ENCODE results near the gene ANKS1A. TPM values are rescaled to one million over a fixed set of nuclear protein-coding genes. Genes with fewer than 3 reads are reported as not detected.

The ANKS1A gene
- polyA plus RNA-seq, 2 of the 4 experiments (the other 2 are of a cell fraction): 3.6 to 5.9 TPM

DNA sequence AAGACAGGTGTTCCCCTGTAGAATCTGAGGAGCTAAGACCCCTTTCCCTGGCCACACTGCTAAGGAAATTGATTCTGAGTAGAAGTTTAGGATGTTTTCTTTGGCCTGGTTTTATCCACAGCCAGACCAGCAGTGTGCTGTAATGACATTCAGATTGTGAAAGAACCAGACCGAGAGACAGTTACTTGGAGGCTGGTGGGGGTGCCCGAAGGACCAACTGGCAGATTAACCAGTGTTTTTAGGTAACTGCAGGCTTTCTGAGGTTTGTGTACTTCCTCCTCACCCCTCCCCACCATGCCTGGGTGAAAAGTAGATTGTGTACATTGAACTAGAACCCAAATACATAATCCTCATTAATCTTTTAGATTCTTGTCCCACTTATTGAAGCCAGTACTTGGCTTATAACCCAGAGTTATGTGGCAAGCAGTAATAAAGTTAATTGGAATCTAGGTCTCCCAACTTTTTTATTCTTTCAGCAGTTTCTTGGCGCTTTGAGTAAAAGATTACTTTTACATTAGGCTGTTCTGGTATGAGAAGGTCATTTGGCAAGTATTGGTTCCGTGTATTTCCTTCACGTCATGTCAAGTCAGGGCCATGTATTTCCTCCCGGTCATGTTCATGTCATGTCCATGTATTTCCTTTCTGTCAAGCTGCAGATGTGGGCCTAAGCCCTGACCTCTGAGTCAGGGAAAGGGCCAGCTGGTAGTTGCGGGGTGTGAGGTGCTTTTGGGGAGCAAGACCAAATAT is 158.4 kb downstream of the ANKS1A start (continued):
- TF ChIP-seq, protein P1, sequence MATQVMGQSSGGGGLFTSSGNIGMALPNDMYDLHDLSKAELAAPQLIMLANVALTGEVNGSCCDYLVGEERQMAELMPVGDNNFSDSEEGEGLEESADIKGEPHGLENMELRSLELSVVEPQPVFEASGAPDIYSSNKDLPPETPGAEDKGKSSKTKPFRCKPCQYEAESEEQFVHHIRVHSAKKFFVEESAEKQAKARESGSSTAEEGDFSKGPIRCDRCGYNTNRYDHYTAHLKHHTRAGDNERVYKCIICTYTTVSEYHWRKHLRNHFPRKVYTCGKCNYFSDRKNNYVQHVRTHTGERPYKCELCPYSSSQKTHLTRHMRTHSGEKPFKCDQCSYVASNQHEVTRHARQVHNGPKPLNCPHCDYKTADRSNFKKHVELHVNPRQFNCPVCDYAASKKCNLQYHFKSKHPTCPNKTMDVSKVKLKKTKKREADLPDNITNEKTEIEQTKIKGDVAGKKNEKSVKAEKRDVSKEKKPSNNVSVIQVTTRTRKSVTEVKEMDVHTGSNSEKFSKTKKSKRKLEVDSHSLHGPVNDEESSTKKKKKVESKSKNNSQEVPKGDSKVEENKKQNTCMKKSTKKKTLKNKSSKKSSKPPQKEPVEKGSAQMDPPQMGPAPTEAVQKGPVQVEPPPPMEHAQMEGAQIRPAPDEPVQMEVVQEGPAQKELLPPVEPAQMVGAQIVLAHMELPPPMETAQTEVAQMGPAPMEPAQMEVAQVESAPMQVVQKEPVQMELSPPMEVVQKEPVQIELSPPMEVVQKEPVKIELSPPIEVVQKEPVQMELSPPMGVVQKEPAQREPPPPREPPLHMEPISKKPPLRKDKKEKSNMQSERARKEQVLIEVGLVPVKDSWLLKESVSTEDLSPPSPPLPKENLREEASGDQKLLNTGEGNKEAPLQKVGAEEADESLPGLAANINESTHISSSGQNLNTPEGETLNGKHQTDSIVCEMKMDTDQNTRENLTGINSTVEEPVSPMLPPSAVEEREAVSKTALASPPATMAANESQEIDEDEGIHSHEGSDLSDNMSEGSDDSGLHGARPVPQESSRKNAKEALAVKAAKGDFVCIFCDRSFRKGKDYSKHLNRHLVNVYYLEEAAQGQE (IDR thresholded peaks at IDR 0.05): no peak
- TF ChIP-seq, protein P2, sequence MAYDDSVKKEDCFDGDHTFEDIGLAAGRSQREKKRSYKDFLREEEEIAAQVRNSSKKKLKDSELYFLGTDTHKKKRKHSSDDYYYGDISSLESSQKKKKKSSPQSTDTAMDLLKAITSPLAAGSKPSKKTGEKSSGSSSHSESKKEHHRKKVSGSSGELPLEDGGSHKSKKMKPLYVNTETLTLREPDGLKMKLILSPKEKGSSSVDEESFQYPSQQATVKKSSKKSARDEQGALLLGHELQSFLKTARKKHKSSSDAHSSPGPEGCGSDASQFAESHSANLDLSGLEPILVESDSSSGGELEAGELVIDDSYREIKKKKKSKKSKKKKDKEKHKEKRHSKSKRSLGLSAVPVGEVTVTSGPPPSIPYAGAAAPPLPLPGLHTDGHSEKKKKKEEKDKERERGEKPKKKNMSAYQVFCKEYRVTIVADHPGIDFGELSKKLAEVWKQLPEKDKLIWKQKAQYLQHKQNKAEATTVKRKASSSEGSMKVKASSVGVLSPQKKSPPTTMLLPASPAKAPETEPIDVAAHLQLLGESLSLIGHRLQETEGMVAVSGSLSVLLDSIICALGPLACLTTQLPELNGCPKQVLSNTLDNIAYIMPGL (CRISPR knock-in tag; IDR thresholded peaks at IDR 0.05; ENCODE audit: borderline replicate concordance): no peak
- no peak for TF ChIP-seq CTCF (IDR thresholded peaks at IDR 0.05)
- no peak for TF ChIP-seq RFX5 (IDR thresholded peaks at IDR 0.05)
- no peak for TF ChIP-seq KDM5A (IDR thresholded peaks at IDR 0.05)

DNA sequence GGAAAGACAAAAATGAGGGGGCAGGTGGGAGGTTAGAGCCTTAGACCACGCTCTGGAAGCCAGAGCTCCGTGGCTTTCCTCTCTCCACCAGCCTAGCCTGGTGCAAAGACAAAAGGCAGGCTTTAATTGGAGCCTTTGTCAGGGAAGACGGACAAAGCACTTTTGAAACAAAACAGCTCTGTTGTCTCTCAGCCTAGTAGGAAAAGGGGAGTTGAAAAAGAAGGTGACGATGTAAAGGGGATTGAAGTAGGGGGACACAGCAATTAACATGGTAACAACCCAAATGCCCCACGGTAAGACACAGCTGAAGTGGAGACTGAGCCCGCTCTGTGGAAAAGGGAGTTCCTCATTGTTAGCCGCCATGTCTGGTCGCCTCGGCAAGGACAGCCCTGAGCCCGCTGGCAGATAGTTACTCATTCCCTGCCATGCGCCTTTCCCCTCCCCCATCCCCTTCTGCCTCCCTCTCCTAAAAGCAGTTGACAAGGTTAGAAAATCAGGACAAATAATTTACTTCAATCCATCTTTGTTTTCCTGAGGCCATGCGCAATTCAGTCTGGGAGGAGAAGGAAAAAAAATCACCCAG is 159.1 kb downstream of the ANKS1A start:
- no peak for ATAC-seq
- Histone ChIP-seq H3K9me3 (no peaks in the 10 kb centered on the region), H3K4me1 (no peaks in the 10 kb centered on the region), H3K4me2 (no peak overlapping the region), H3K4me3 (no peak overlapping the region), H3K27ac (no peak overlapping the region)
- FAIRE-seq: no peak
- CTCF ChIA-PET: interaction anchor here (1.4 to 1.5 kb wide), 2 partner anchors 15 to 61 kb away, joined by 3 to 4 read pairs; no protein-coding TSS in a partner anchor
- no peak for DNase-seq (ENCODE audit: low read depth in 1 of 2, low spot score in 1 of 2)
- POLR2A ChIA-PET: no interaction called here
- WGBS (ENCODE audit: missing lambda C conversion rate): 91% methylated on average over 12 of the region's 12 CpGs
- no peak for TF ChIP-seq BCL3 (IDR thresholded peaks at IDR 0.05)
- no peak for TF ChIP-seq MAFK (IDR thresholded peaks at IDR 0.05; ENCODE audit: partially characterized antibody)
- TF ChIP-seq CHD2 (IDR thresholded peaks at IDR 0.05; ENCODE audit: low read length, partially characterized antibody): no peak
- TF ChIP-seq NFE2L2 (conservative IDR thresholded peaks at IDR 0.05; ENCODE audit: low read length): no peak
- TF ChIP-seq SREBF2 (IDR thresholded peaks at IDR 0.05): no peak
- TF ChIP-seq NR3C1 (IDR thresholded peaks at IDR 0.05): no peak
- TF ChIP-seq HES2 (IDR thresholded peaks at IDR 0.05): no peak
- TF ChIP-seq RFX5 (IDR thresholded peaks at IDR 0.05): no peak
- TF ChIP-seq KDM1A (IDR thresholded peaks at IDR 0.05; ENCODE audit: low read depth): no peak
- TF ChIP-seq CTCF (IDR thresholded peaks at IDR 0.05): no peak
- TF ChIP-seq GATA3 (IDR thresholded peaks at IDR 0.05; ENCODE audit: borderline replicate concordance): no peak
- no peak for TF ChIP-seq CBX8 (IDR thresholded peaks at IDR 0.05)
- TF ChIP-seq EHF (CRISPR knock-in tag; IDR thresholded peaks at IDR 0.05): no peak
- TF ChIP-seq ZFP36 (IDR thresholded peaks at IDR 0.05; ENCODE audit: borderline replicate concordance, partially characterized antibody): no peak
- TF ChIP-seq, protein P2 (CRISPR knock-in tag; IDR thresholded peaks at IDR 0.05; ENCODE audit: borderline replicate concordance): no peak
- TF ChIP-seq PHF8 (IDR thresholded peaks at IDR 0.05; ENCODE audit: borderline replicate concordance, low read depth): no peak
- no peak for TF ChIP-seq ATOH8 (CRISPR knock-in tag; IDR thresholded peaks at IDR 0.05; ENCODE audit: low read depth)

All from A549 (cell line).